Uterus (tissue), 2 donors: Measurements from ENCODE around the gene KRIT1.

ENCODE experiments used
- CTCF ChIP-seq, 4 experiments: fragments of 200-600 bp in 2 of 4; fragments of 450-650 bp in 2 of 4; sonication (generic) in 2 of 4; IDR thresholded peaks; one replicate each; pipeline ENCODE4 v1.5.1; 2016 to 2019; ENCODE audit warnings: antibody characterized with exemption in 4 of 4, mild to moderate bottlenecking in 2 of 4, moderate library complexity in 1 of 4
- POLR2A ChIP-seq, 2 donors: fragments of 450-650 bp; IDR thresholded peaks; one replicate each; pipeline ENCODE4 v1.6.1; 2016; ENCODE audit warnings: antibody characterized with exemption in 2 of 2, mild to moderate bottlenecking in 1 of 2, moderate library complexity in 1 of 2

GRCh38 chr7:92221766-92222165 lies 23.9 kb downstream of the KRIT1 start:
- TF ChIP-seq CTCF (IDR thresholded peaks at IDR 0.05) (no peak), POLR2A (IDR thresholded peaks at IDR 0.05) (no peak)
